Heart left ventricle (tissue), 16 donors: Measurements from ENCODE around the gene SOBP. TPM values are rescaled to one million over a fixed set of nuclear protein-coding genes. Genes with fewer than 3 reads are reported as not detected.

Experiments used
- ATAC-seq, 4 donors: fragments of 200-7000 bp; cut with Tn5 transposase; one replicate each; pipeline ENCODE4 v1.9.1; 2020 to 2022; ENCODE audit warnings: moderate library complexity in 4 of 4, mild to moderate bottlenecking in 3 of 4, moderate number of reproducible peaks in 1 of 4
- DNase-seq, 5 donors: peaks; one replicate each; pipeline ENCODE4 v3.0.0-alpha.2; 2020
- H3K27ac ChIP-seq, 12 donors: fragments of 200-600 bp; sonication (generic) in 4 of 12; one replicate each; pipeline versions ENCODE4 v1.5.0 to v1.8.0; 2016 to 2022; ENCODE audit warnings: mild to moderate bottlenecking in 2 of 12
- H3K27me3 ChIP-seq, 9 donors: fragments of 200-600 bp; sonication (generic) in 2 of 9; one replicate each; pipeline versions ENCODE4 v1.5.1 to v1.8.0; 2016 to 2022; ENCODE audit warnings: mild to moderate bottlenecking in 3 of 9
- H3K36me3 ChIP-seq, 9 donors: fragments of 200-600 bp; sonication (generic) in 2 of 9; one replicate each; pipeline versions ENCODE4 v1.5.0 to v1.8.0; 2018 to 2022; ENCODE audit warnings: mild to moderate bottlenecking in 2 of 9
- H3K4me1 ChIP-seq, 12 donors: fragments of 200-600 bp; sonication (generic) in 4 of 12; one replicate each; pipeline versions ENCODE4 v1.5.0 to v1.8.0; 2016 to 2022; ENCODE audit warnings: mild to moderate bottlenecking in 3 of 12
- H3K4me3 ChIP-seq, 12 donors: fragments of 200-600 bp; sonication (generic) in 4 of 12; one replicate each; pipeline versions ENCODE4 v1.5.0 to v1.8.0; 2017 to 2022; ENCODE audit warnings: mild to moderate bottlenecking in 9 of 12, moderate library complexity in 4 of 12
- H3K9me3 ChIP-seq, 12 donors: fragments of 200-600 bp; sonication (generic) in 4 of 12; one replicate each; pipeline versions ENCODE4 v1.5.0 to v1.8.0; 2016 to 2022; ENCODE audit warnings: mild to moderate bottlenecking in 1 of 12
- POLR2A ChIP-seq, 2 donors: fragments of 450-650 bp; IDR thresholded peaks; one replicate each; pipeline ENCODE4 v1.6.1; 2017; ENCODE audit warnings: antibody characterized with exemption in 2 of 2, mild to moderate bottlenecking in 2 of 2, moderate library complexity in 2 of 2
- WGBS, 4 donors: extraction: QIAGEN DNeasy Blood & Tissue Kit in 2 of 4; methylation state at CpG; one replicate each; pipeline versions ENCODE4 v1.1.5 to v1.1.7; 2013 to 2018; 5-methylcytosine and 5-hydroxymethylcytosine counted together
- intact Hi-C, 10 donors: fragments of 100-400 bp; cut with DNase I; formaldehyde crosslinking; loops; one replicate each; pipeline versions ENCODE4 v1.11.1 to v1.14.2; 2022
- polyA plus RNA-seq, 2 donors: library from polyadenylated mRNA; stranded (reverse); fragments of 200-250 nt; gene quantifications; one replicate each; pipeline ENCODE4 v1.2.3, GENCODE V29; 2013
- total RNA-seq, 9 donors: library from RNA; depleted of rRNA in 2 of 9; stranded (reverse); fragments of >200 nt in 2 of 9; fragmentation: NEBNext Ultra II Directional in 3 of 9; extraction: Animal tissue kit (Norgen Biotek cat#: 25700) in 3 of 9; gene quantifications; one replicate each; pipeline versions ENCODE4 v1.1.0 to v1.2.4, GENCODE V29; 2016 to 2023
- TF ChIP-seq, protein P1 (sequence below), 12 donors: fragments of 200-600 bp; sonication (generic) in 4 of 12; IDR thresholded peaks; one replicate each; pipeline versions ENCODE4 v1.5.0 to v1.8.0; 2018 to 2022; ENCODE audit warnings: antibody characterized with exemption in 12 of 12, mild to moderate bottlenecking in 5 of 12
- donor health status: ischemic (EF 13 %, LVEDD 7.1; RV severe dilation, severe dysfunction).
- donor health status: healthy with polysubstance abuse.
- donor health status: DM: no; HTN: yes; CAD: no.
- donor health status: DM: no; HTN: no; CAD: no.
- donor health status: ischemic (EF 25% LVEDD 6.9; RV normal size, moderate dysfunction).
- donor health status: ischemic (EF 25% LVEDD 5.7; RV mildly dilated, moderate dysfunction).
- donor health status: healthy.
- donor health status: DM: yes; HTN: yes; CAD: no.
- donor health status: ischemic (EF 35%, LVEDD 5.7; RV mildly dilated, moderate dysfunction).
- donor health status: nonischemic (EF 11% LVEDD 7.7; RV severe dilation, severe dysfunction).
- donor health status: DM: yes; HTN: yes; CAD: no.
- donor health status: PGD.
- donor health status: ischemic (EF 29% LVEDD 5.4; RV normal size, mild dysfunction).
- donor health status: nonischemic (EF 23%, LVEDD 6.1; RV moderate dilation, normal function).

The SOBP gene
- total and polyA plus RNA-seq, 11 donors, result 10.6 to 24.9 (median 16.4) TPM

DNA sequence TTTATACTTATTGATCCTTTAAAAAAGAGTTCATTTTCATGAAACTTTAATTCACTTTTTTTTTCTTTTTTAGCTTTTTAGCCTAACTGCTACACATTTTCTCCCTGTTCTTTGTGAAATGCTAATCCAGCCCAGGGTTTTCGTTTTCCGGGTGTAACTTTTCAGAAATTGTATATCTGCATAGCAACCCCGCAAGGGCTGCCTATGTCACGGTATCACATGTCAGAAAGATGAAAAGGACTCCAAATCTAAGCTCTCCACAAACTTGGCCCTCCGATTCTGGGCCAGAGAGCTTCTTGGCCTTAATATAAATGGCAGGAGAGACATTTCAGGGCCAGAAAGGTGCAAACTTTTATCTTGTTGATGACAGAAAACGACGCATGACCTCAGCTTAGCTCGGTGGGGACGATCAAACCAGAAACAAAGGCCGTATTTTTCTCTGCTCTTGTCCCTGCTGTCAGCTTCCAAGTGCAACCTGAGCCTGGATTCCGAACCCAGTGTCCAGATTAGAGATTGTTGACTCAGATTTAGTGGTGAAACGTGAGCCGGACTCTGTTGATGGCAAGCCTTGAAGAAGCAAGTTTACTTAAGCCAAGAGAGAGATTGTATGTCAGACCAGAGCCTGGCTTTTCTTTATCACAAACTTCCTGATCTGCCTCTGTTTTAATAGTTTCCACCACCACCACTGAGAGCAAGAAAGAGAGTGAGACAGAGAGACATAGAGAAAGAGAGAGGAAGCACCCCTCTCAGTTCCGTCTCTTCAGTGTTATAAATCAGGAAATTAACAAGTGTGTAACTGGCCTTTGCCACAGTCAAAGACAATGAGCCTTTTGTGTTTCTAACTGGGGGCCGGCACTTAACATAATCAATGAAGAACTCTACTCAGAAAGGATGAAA, 176.4 kb downstream of the SOBP start:
- Histone ChIP-seq H3K9me3 (no peaks in the 10 kb centered on the region), H3K27ac (peak overlapping the region in 5 of 12 donors; percentile 6 to 58 (median 40)), H3K4me1 (peaks cover 0 to 33% (median 13%) of the 10 kb centered on the region in 12 donors), H3K27me3 (no peaks in the 10 kb centered on the region), H3K4me3 (no peak overlapping the region), H3K36me3 (no peaks in the 10 kb centered on the region)
- ATAC-seq, result peak in 1 of 4 donors; percentile 4
- TF ChIP-seq POLR2A (IDR thresholded peaks at IDR 0.05), result no peak
- TF ChIP-seq, protein P1, sequence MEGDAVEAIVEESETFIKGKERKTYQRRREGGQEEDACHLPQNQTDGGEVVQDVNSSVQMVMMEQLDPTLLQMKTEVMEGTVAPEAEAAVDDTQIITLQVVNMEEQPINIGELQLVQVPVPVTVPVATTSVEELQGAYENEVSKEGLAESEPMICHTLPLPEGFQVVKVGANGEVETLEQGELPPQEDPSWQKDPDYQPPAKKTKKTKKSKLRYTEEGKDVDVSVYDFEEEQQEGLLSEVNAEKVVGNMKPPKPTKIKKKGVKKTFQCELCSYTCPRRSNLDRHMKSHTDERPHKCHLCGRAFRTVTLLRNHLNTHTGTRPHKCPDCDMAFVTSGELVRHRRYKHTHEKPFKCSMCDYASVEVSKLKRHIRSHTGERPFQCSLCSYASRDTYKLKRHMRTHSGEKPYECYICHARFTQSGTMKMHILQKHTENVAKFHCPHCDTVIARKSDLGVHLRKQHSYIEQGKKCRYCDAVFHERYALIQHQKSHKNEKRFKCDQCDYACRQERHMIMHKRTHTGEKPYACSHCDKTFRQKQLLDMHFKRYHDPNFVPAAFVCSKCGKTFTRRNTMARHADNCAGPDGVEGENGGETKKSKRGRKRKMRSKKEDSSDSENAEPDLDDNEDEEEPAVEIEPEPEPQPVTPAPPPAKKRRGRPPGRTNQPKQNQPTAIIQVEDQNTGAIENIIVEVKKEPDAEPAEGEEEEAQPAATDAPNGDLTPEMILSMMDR (IDR thresholded peaks at IDR 0.05), result no peak
- intact Hi-C loops, result no loop called here
- DNase-seq, result no peak
- 80 to 88% (median 81%) methylated on average over 15 of the region's 15 CpGs for WGBS, 4 donors

GRCh38 chr6:107666981-107667601, 177.2 kb downstream of the SOBP start:
- H3K27ac ChIP-seq, result peak overlapping the region in 5 of 12 donors; percentile 6 to 58 (median 40)
- no peaks in the 10 kb centered on the region for H3K36me3 ChIP-seq
- H3K27me3 ChIP-seq, result no peaks in the 10 kb centered on the region
- no peak for TF ChIP-seq POLR2A (IDR thresholded peaks at IDR 0.05)
- TF ChIP-seq, protein P1 (IDR thresholded peaks at IDR 0.05), result no peak
- no peak for DNase-seq
- no peak overlapping the region for H3K4me3 ChIP-seq
- intact Hi-C loops, result no loop called here
- peaks cover 0 to 37% (median 15%) of the 10 kb centered on the region in 12 donors for H3K4me1 ChIP-seq
- ATAC-seq, result no peak
- H3K9me3 ChIP-seq, result no peaks in the 10 kb centered on the region
- WGBS, 4 donors, result 83 to 89% (median 86%) methylated on average over 13 of the region's 13 CpGs

DNA sequence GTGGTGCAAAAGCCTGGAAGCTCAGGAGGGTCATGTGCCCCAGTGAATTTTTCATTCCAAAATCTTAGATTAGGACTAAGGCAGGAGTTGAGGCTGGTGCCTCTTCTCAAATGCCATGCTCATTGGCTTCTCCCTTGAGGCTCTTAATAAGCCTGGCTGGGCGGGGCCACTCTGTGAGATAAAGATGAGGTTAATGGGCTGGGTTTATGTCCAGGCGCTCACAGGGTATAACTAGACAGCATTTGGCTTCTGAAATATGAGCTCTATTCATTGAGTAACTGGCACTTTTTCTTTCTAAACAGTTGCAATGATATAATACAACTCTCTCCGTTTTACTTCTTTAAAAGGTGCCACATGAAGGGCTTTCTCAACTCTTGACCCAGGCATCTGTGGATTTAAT, 177.9 kb downstream of the SOBP start:
- no peaks in the 10 kb centered on the region for H3K36me3 ChIP-seq
- H3K4me3 ChIP-seq, result no peak overlapping the region
- no peak for ATAC-seq
- 89 to 96% (median 96%) methylated on average over 3 of the region's 3 CpGs for WGBS, 4 donors
- DNase-seq, result no peak
- no peak overlapping the region for H3K27ac ChIP-seq
- H3K9me3 ChIP-seq, result no peaks in the 10 kb centered on the region
- intact Hi-C loops, result no loop called here
- TF ChIP-seq POLR2A (IDR thresholded peaks at IDR 0.05), result no peak
- TF ChIP-seq, protein P1 (IDR thresholded peaks at IDR 0.05), result no peak
- no peaks in the 10 kb centered on the region for H3K27me3 ChIP-seq
- peaks cover 0 to 40% (median 14%) of the 10 kb centered on the region in 12 donors for H3K4me1 ChIP-seq
